ENCODE measurements around the gene TENM4. TPM values are rescaled to one million over a fixed set of nuclear protein-coding genes. Genes with fewer than 3 reads are reported as not detected.

TENM4 gene
- total RNA-seq, 1 experiment from 2014 or later: 0.39 TPM

DNA sequence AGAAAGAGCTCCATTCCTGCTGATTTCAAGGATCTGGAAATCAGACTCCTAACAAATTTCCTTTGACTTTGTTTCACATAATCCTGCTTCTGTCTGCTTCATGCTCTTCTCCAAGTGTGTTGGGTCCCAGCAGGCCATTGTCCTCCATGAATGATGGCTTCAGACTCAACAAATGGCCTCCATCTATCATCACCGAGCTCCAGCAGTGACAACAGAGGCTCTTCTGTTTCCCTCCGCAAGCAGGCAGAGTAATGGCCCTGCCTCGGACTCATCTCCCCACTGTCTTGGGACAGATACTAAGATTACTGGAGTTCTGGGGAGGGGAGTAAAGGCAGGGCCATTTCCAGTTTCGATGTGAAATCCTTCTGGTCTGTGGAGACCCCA lies 127.3 kb downstream of the TENM4 start:
- POLR2A ChIA-PET: interaction anchor here (0.7 kb wide), 1 partner anchor 185 kb away, joined by 3 read pairs; no protein-coding TSS in a partner anchor
- in situ Hi-C loops (cut with HindIII; ENCODE audit: low pct_unique_long_range_greater_than_20kb, low sequenced_read_pairs): no loop called here
- TF ChIP-seq SIN3A (IDR thresholded peaks at IDR 0.05; ENCODE audit: borderline replicate concordance, insufficient read depth, low read depth, low read length): no peak
- no peak for TF ChIP-seq TCF7L2 (IDR thresholded peaks at IDR 0.05; ENCODE audit: low read depth, low read length)
- TF ChIP-seq POLR2AphosphoS5 (IDR thresholded peaks at IDR 0.05; ENCODE audit: low read depth, low read length): no peak
- TF ChIP-seq, protein P1, sequence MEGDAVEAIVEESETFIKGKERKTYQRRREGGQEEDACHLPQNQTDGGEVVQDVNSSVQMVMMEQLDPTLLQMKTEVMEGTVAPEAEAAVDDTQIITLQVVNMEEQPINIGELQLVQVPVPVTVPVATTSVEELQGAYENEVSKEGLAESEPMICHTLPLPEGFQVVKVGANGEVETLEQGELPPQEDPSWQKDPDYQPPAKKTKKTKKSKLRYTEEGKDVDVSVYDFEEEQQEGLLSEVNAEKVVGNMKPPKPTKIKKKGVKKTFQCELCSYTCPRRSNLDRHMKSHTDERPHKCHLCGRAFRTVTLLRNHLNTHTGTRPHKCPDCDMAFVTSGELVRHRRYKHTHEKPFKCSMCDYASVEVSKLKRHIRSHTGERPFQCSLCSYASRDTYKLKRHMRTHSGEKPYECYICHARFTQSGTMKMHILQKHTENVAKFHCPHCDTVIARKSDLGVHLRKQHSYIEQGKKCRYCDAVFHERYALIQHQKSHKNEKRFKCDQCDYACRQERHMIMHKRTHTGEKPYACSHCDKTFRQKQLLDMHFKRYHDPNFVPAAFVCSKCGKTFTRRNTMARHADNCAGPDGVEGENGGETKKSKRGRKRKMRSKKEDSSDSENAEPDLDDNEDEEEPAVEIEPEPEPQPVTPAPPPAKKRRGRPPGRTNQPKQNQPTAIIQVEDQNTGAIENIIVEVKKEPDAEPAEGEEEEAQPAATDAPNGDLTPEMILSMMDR (IDR thresholded peaks at IDR 0.05): no peak
- no peak for TF ChIP-seq REST (IDR thresholded peaks at IDR 0.05; ENCODE audit: insufficient read depth in 1 of 2, low read depth in 2 of 2, low read length in 1 of 2)
- H3K4me1 ChIP-seq (ENCODE audit: control insufficient read depth, insufficient read depth, low read length): no peaks in the 10 kb centered on the region
- H3K27me3 ChIP-seq (ENCODE audit: control insufficient read depth, insufficient read depth, low read length): peaks cover 3% of the 10 kb centered on the region; the same call in 1 of the 2 replicates
- H3K36me3 ChIP-seq (ENCODE audit: control insufficient read depth, insufficient read depth, low read length): no peaks in the 10 kb centered on the region
- ATAC-seq (no peak), DNase-seq (ENCODE audit: low read depth, low spot score) (no peak)
- BruUV-seq (replicated peaks): no TSS peak
- H3K9me3 ChIP-seq (ENCODE audit: control insufficient read depth, insufficient read depth, low read depth, low read length): no peaks in the 10 kb centered on the region
- CTCF ChIA-PET: no interaction called here
- intact Hi-C loops (cut with micrococcal nuclease; ENCODE audit: unreplicated experiment): no loop called here
- H3K27ac ChIP-seq (ENCODE audit: low read length): no peak overlapping the region
- H3K4me3 ChIP-seq (ENCODE audit: low read depth in 2 of 2, low read length in 2 of 2): no peak overlapping the region

GRCh38 chr11:79312617-79313529 lies 128.0 kb downstream of the TENM4 start:
- TF ChIP-seq, protein P1 (IDR thresholded peaks at IDR 0.05): no peak
- TF ChIP-seq SIN3A (IDR thresholded peaks at IDR 0.05; ENCODE audit: borderline replicate concordance, insufficient read depth, low read depth, low read length) (no peak), TCF7L2 (IDR thresholded peaks at IDR 0.05; ENCODE audit: low read depth, low read length) (no peak), REST (IDR thresholded peaks at IDR 0.05; ENCODE audit: insufficient read depth in 1 of 2, low read depth in 2 of 2, low read length in 1 of 2) (no peak), POLR2AphosphoS5 (IDR thresholded peaks at IDR 0.05; ENCODE audit: low read depth, low read length) (no peak)
- ChIA-PET CTCF (no interaction called here), POLR2A (interaction anchor here (0.7 kb wide), 1 partner anchor 185 kb away, joined by 3 read pairs; no protein-coding TSS in a partner anchor)
- H3K4me3 ChIP-seq (ENCODE audit: low read depth in 2 of 2, low read length in 2 of 2): no peak overlapping the region
- H3K36me3 ChIP-seq (ENCODE audit: control insufficient read depth, insufficient read depth, low read length): no peaks in the 10 kb centered on the region
- DNase-seq (ENCODE audit: low read depth, low spot score) (no peak), ATAC-seq (no peak)
- no peaks in the 10 kb centered on the region for H3K9me3 ChIP-seq (ENCODE audit: control insufficient read depth, insufficient read depth, low read depth, low read length)
- intact Hi-C loops (cut with micrococcal nuclease; ENCODE audit: unreplicated experiment) (no loop called here), in situ Hi-C loops (cut with HindIII; ENCODE audit: low pct_unique_long_range_greater_than_20kb, low sequenced_read_pairs) (no loop called here)
- no peaks in the 10 kb centered on the region for H3K4me1 ChIP-seq (ENCODE audit: control insufficient read depth, insufficient read depth, low read length)
- no TSS peak for BruUV-seq (replicated peaks)
- no peak overlapping the region for H3K27ac ChIP-seq (ENCODE audit: low read length)
- H3K27me3 ChIP-seq (ENCODE audit: control insufficient read depth, insufficient read depth, low read length): 0 out of 2 replicates have a peak, but pooled peaks cover 3% of the 10 kb centered on the region
